Nephron (organoid): ENCODE results near the gene NLRX1.
A peak's percentile ranks its signal among the peaks of the same experiment; 100 is the strongest.
"Not testable (repeated sequence)": the region's sequence is repeated elsewhere in the genome, so short reads cannot be mapped to it uniquely, and the experiment has no call there.

Source experiments
- H3K27ac Mint-ChIP-seq, 3 experiments: 2 replicates each; pipeline ENCODE4 v1.8.0; 2020; ENCODE audit warnings: mixed read lengths in 3 of 3, mild to moderate bottlenecking in 2 of 3, moderate library complexity in 1 of 3
- H3K27me3 Mint-ChIP-seq: 2 replicates; pipeline ENCODE4 v1.8.0; 2021; ENCODE audit warnings: low read depth, mild to moderate bottlenecking, moderate library complexity, mixed read lengths
- H3K36me3 Mint-ChIP-seq: 2 replicates; pipeline ENCODE4 v1.8.0; 2020; ENCODE audit warnings: low read depth, mixed read lengths
- H3K4me1 Mint-ChIP-seq: 2 replicates; pipeline ENCODE4 v1.8.0; 2020; ENCODE audit warnings: mixed read lengths
- H3K4me3 Mint-ChIP-seq, 3 experiments: 2 replicates each; pipeline ENCODE4 v1.8.0; 2020; ENCODE audit warnings: mild to moderate bottlenecking in 3 of 3, mixed read lengths in 3 of 3, moderate library complexity in 2 of 3
- H3K9me3 Mint-ChIP-seq: 2 replicates; pipeline ENCODE4 v1.8.0; 2020; ENCODE audit warnings: mixed read lengths
- CTCF ChIP-seq, 3 experiments: fragments of 200-600 bp; sonication (generic); IDR thresholded peaks; one replicate each; pipeline ENCODE4 v1.5.0; 2021; ENCODE audit warnings: antibody characterized with exemption in 3 of 3; ENCODE audit not compliant: unreplicated experiment in 3 of 3

NLRX1 gene

GRCh38 chr11:119179342-119179741, 10.8 kb downstream of the NLRX1 start:
- H3K9me3 Mint-ChIP-seq, result no peaks in the 10 kb centered on the region
- no peaks in the 10 kb centered on the region for H3K27me3 Mint-ChIP-seq
- H3K36me3 Mint-ChIP-seq, result no peaks in the 10 kb centered on the region
- no peak for TF ChIP-seq CTCF (IDR thresholded peaks at IDR 0.05; ENCODE audit: unreplicated experiment in 3 of 3)
- no peak overlapping the region for H3K4me3 Mint-ChIP-seq
- H3K4me1 Mint-ChIP-seq, result peaks cover 5% of the 10 kb centered on the region
- H3K27ac Mint-ChIP-seq, result no peak overlapping the region

GRCh38 chr11:119179983-119180382, 11.5 kb downstream of the NLRX1 start:
- no peak for TF ChIP-seq CTCF (IDR thresholded peaks at IDR 0.05; ENCODE audit: unreplicated experiment in 3 of 3)
- Mint-ChIP-seq H3K27ac (no peak overlapping the region), H3K36me3 (no peaks in the 10 kb centered on the region), H3K4me1 (peaks cover 5% of the 10 kb centered on the region), H3K27me3 (no peaks in the 10 kb centered on the region), H3K4me3 (no peak overlapping the region), H3K9me3 (no peaks in the 10 kb centered on the region)

- Mint-ChIP-seq H3K9me3 (no peaks in the 10 kb centered on the region), H3K27ac (no peak overlapping the region), H3K4me3 (no peak overlapping the region), H3K27me3 (no peaks in the 10 kb centered on the region), H3K4me1 (peaks cover 5% of the 10 kb centered on the region), H3K36me3 (no peaks in the 10 kb centered on the region)
- no peak for TF ChIP-seq CTCF (IDR thresholded peaks at IDR 0.05; ENCODE audit: unreplicated experiment in 3 of 3)
These were observed 12.5 kb downstream of the NLRX1 start for GRCh38 chr11:119180729-119181676.

- no peak overlapping the region for H3K27ac Mint-ChIP-seq
- peaks cover 5% of the 10 kb centered on the region for H3K4me1 Mint-ChIP-seq
- no peaks in the 10 kb centered on the region for H3K27me3 Mint-ChIP-seq
- TF ChIP-seq CTCF (IDR thresholded peaks at IDR 0.05; ENCODE audit: unreplicated experiment in 3 of 3), result no peak
- H3K4me3 Mint-ChIP-seq, result no peak overlapping the region
- H3K9me3 Mint-ChIP-seq, result no peaks in the 10 kb centered on the region
- no peaks in the 10 kb centered on the region for H3K36me3 Mint-ChIP-seq
These were observed 13.3 kb downstream of the NLRX1 start for GRCh38 chr11:119181677-119182412.

GRCh38 chr11:119184399-119184798, 15.9 kb downstream of the NLRX1 start:
- H3K36me3 Mint-ChIP-seq, H3K9me3 Mint-ChIP-seq, H3K4me1 Mint-ChIP-seq, H3K27me3 Mint-ChIP-seq, H3K4me3 Mint-ChIP-seq, H3K27ac Mint-ChIP-seq: not testable (repeated sequence)

GRCh38 chr11:119185981-119186634, 17.6 kb downstream of the NLRX1 start:
- H3K27me3 Mint-ChIP-seq, result peaks cover 5% of the 10 kb centered on the region
- peak overlapping the region in 2 of 3 experiments; percentile 12 to 82 for H3K27ac Mint-ChIP-seq
- TF ChIP-seq CTCF (IDR thresholded peaks at IDR 0.05; ENCODE audit: unreplicated experiment in 3 of 3), result no peak
- no peaks in the 10 kb centered on the region for H3K36me3 Mint-ChIP-seq
- H3K4me3 Mint-ChIP-seq, result peak overlapping the region in 2 of 3 experiments; percentile 24 to 56
- H3K4me1 Mint-ChIP-seq, result no peaks in the 10 kb centered on the region
- H3K9me3 Mint-ChIP-seq, result no peaks in the 10 kb centered on the region
